ENCODE data around the gene GLUD1. TPM values are rescaled to one million over a fixed set of nuclear protein-coding genes. Genes with fewer than 3 reads are reported as not detected.
A peak's percentile ranks its signal among the peaks of the same experiment; 100 is the strongest.
"Not testable (repeated sequence)": the region's sequence is repeated elsewhere in the genome, so short reads cannot be mapped to it uniquely, and the experiment has no call there.

GLUD1 gene
- total RNA-seq, 2 experiments from 2014 or later, result 85.8 to 111 TPM

DNA sequence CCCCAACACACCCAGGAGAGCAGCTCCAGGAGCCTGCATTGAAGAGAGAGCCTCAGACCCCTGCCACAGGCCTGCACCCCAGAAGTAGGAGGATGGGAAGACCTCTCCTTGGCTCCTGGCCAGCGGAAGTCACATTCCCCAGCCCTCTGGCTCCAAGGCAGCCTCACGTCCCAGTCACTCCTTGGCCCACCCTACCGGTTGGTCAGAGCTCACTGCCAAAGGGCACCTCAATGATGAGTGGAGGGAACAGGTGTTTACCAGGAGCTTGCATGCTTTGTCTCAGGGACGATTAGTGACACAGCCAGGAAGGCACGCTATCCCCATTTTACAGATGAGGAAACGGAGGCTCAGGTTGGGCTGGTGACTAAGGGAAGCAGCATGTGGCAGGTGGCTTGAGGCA lies 75.6 kb downstream of the GLUD1 start:
- H3K27me3 Mint-ChIP-seq; H3K4me3 Mint-ChIP-seq; CTCF ChIA-PET; H3K4me1 Mint-ChIP-seq; H3K9me3 Mint-ChIP-seq (ENCODE audit: low read depth); DNase-seq; H3K36me3 Mint-ChIP-seq; H3K27ac Mint-ChIP-seq; ATAC-seq: not testable (repeated sequence)

DNA sequence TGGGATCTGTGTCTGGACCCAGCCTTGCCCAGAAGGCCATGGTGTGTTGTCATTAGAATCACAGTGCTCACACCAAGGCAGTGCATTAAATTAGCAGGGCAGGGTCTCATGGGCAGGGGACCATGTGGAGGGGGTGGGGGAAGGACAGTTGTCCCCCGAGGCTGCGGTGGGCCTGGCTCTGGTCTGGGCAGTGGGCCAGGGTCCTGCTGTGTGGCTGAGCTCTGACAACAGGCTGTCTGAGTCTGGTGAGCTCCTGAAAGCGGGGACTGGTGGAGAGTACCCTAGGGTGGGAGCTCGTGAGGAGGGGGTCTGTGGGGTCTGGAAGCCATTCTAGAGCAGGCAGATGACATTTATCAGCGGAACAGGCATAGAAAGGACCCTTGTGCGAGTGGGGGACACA lies 76.5 kb downstream of the GLUD1 start:
- DNase-seq; H3K36me3 Mint-ChIP-seq; H3K27me3 Mint-ChIP-seq; H3K9me3 Mint-ChIP-seq (ENCODE audit: low read depth); H3K4me1 Mint-ChIP-seq; CTCF ChIA-PET; ATAC-seq; H3K4me3 Mint-ChIP-seq; H3K27ac Mint-ChIP-seq: not testable (repeated sequence)

DNA sequence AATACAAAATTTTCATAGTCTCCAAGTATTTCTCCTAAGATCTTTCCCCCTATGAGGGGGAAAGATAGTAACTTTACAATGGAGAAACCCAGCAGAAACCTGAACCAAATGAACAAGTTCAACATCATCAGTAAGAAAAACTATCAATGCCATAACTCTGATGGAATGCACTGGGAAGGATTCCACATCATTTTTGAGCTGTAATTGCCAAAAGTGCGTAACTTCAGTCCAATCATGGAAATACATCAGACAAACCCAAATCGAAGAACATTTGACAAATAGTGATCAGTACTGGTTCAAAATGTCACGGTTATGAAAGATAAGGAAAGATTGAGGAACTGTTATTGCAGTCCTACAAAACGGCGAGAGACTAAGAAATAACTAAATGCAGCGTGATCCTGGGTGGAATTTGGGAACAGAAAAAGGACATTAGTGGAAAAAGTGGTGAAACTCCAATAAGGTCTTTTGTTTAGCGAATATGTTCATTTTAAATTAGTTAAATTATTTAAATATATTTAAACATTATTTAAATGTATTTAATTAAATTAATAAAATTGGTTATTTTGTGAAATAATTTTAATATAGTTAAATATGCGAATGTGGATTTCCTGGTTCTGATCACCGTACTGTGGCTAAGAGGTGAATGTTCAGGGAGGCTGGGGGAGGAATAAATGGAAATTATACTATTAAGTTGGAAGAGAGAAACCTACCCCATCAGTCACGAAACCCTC lies 79.5 kb downstream of the GLUD1 start:
- H3K27ac Mint-ChIP-seq; H3K9me3 Mint-ChIP-seq (ENCODE audit: low read depth); CTCF ChIA-PET; H3K4me1 Mint-ChIP-seq; ATAC-seq; DNase-seq; H3K27me3 Mint-ChIP-seq; H3K4me3 Mint-ChIP-seq; H3K36me3 Mint-ChIP-seq: not testable (repeated sequence)

DNA sequence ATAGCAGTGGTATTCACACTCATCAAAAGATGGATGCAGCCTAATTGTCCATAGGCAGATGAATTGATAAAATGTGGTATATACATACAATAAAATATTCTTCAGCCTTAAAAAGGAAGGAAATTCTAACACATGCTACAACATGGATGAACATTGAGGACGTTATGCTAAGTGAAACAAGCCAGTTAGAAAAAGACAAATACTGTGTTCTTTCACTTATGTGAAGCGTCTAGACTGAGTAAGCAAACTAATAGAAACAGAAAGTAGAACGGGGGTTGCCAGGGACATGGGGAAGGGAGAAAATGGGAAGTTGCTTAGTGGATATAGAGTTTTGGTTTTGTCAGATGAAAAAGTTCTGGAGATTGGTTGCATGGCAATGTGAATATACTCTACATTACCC lies 81.1 kb downstream of the GLUD1 start:
- CTCF ChIA-PET; H3K4me1 Mint-ChIP-seq; H3K27me3 Mint-ChIP-seq; H3K4me3 Mint-ChIP-seq; DNase-seq; H3K36me3 Mint-ChIP-seq; ATAC-seq; H3K9me3 Mint-ChIP-seq (ENCODE audit: low read depth): not testable (repeated sequence)
- H3K27ac Mint-ChIP-seq, result peak overlapping the region; percentile 59

DNA sequence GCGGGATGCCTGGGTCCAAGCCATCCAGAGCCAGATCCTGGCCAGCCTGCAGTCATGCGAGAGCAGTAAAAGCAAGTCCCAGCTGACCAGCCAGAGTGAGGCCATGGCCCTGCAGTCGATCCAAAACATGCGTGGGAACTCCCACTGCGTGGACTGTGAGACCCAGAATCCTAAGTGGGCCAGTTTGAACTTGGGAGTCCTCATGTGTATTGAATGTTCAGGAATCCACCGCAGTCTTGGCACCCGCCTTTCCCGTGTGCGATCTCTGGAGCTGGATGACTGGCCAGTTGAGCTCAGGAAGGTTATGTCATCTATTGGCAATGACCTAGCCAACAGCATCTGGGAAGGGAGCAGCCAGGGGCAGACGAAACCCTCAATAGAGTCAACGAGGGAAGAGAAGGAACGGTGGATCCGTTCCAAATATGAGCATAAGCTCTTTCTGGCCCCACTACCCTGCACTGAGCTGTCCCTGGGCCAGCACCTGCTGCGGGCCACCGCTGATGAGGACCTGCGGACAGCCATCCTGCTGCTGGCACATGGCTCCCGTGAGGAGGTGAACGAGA lies 85.4 kb downstream of the GLUD1 start:
- H3K27ac Mint-ChIP-seq; H3K36me3 Mint-ChIP-seq; CTCF ChIA-PET; DNase-seq; H3K4me1 Mint-ChIP-seq; ATAC-seq; H3K9me3 Mint-ChIP-seq (ENCODE audit: low read depth); H3K4me3 Mint-ChIP-seq; H3K27me3 Mint-ChIP-seq: not testable (repeated sequence)

DNA sequence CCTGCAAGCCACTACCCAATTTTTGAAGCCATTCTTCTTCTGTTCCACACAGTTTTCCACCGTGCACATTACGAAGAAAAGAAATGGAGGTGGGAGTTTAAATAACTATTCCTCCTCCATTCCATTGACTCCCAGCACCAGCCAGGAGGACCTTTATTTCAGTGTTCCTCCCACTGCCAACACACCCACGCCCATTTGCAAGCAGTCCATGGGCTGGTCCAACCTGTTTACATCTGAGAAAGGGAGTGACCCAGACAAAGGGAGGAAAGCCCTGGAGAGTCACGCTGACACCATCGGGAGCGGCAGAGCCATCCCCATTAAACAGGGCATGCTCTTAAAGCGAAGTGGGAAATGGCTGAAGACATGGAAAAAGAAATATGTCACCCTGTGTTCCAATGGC lies 86.3 kb downstream of the GLUD1 start:
- H3K9me3 Mint-ChIP-seq (ENCODE audit: low read depth); H3K4me1 Mint-ChIP-seq; CTCF ChIA-PET; H3K27me3 Mint-ChIP-seq; H3K27ac Mint-ChIP-seq; ATAC-seq; H3K36me3 Mint-ChIP-seq; DNase-seq; H3K4me3 Mint-ChIP-seq: not testable (repeated sequence)

DNA sequence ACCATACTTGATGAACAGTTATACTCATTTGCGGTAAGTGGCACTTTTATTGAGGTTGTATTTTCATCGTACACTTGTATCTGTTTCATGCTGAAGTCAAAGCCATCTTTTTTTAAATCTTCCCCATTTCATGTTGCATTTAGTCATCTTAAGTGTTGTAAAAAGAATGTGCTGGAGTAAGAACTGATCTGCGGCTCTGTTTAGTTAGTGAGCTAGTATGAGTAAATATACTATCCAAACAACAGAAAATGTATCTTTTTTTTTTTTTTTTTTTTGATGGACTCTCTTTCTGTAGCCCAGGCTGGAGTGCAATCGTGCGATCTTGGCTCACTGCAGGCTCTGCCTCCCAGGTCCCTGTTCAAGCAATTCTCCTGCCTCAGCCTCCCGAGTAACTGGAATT lies 87.0 kb downstream of the GLUD1 start:
- DNase-seq; H3K27ac Mint-ChIP-seq; CTCF ChIA-PET; H3K36me3 Mint-ChIP-seq; ATAC-seq; H3K4me1 Mint-ChIP-seq; H3K4me3 Mint-ChIP-seq; H3K9me3 Mint-ChIP-seq (ENCODE audit: low read depth); H3K27me3 Mint-ChIP-seq: not testable (repeated sequence)

DNA sequence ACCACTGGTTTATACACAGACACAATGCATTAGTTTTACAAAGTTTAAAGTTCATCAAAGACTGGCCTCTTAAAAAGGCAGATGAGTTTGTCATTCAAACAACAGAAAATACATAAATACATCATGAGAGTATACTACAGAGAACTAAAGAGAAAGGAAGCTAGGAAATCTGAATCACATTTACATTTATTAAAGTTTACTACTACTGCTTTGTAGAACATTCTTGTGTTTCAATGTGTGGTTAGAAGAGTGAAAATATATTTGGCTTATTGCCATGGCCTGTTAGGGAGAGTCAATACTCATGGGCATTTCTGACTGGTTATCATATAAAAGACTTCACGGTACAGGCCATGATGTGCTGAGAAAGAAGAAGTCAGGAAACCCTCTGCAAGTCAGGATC lies 87.5 kb downstream of the GLUD1 start:
- DNase-seq; H3K4me1 Mint-ChIP-seq; H3K4me3 Mint-ChIP-seq; H3K9me3 Mint-ChIP-seq (ENCODE audit: low read depth); H3K36me3 Mint-ChIP-seq; H3K27me3 Mint-ChIP-seq; ATAC-seq; CTCF ChIA-PET; H3K27ac Mint-ChIP-seq: not testable (repeated sequence)

DNA sequence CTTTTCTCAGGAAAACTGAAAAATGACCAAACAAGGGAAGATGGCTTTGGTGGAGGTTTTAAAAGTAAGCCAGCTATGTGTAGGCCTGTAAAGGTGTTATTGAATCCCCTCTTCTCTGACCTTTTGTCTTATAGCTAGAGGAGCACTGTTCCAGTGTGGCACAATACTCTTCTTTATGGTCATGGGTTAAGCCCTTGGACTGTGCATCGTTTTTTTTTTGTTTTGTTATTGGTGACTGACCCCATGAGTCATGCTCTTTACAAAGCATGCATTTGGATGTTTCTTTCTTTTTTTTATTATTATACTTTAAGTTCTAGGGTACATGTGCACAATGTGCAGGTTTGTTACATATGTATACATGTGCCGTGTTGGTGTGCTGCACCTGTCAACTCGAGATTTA lies 94.2 kb downstream of the GLUD1 start:
- Mint-ChIP-seq H3K4me1 (peaks cover 5% of the 10 kb centered on the region), H3K4me3 (no peak overlapping the region), H3K36me3 (no peaks in the 10 kb centered on the region), H3K9me3 (ENCODE audit: low read depth) (no peaks in the 10 kb centered on the region), H3K27me3 (peaks cover 4% of the 10 kb centered on the region), H3K27ac (no peak overlapping the region)
- DNase-seq, result no peak
- ATAC-seq, result no peak
- CTCF ChIA-PET, result no interaction called here

Other genes with a start within 250 kb of the GLUD1 start
- not detected for gene MMRN2, start 137.2 kb downstream of the GLUD1 start, total RNA-seq
- not detected for gene SNCG, start 136.2 kb downstream of the GLUD1 start, total RNA-seq
- not detected for gene ADIRF, start 126.4 kb downstream of the GLUD1 start, total RNA-seq
- not detected for gene FAM25A, start 74.5 kb downstream of the GLUD1 start, total RNA-seq
- gene SHLD2, start 363 bp upstream of the GLUD1 start, total RNA-seq, result 10 to 100 TPM; 31.1 to 36.4 TPM
- gene NUTM2A, start 130.6 kb upstream of the GLUD1 start, total RNA-seq, result under 1 TPM; 0.38 to 0.49 TPM